ENCODE measurements around the gene TMEM243. TPM values are rescaled to one million over a fixed set of nuclear protein-coding genes. Genes with fewer than 3 reads are reported as not detected.

TMEM243 gene
- total and polyA plus RNA-seq, 8 donors, result 4.3 to 68.8 (median 31.8) TPM

DNA sequence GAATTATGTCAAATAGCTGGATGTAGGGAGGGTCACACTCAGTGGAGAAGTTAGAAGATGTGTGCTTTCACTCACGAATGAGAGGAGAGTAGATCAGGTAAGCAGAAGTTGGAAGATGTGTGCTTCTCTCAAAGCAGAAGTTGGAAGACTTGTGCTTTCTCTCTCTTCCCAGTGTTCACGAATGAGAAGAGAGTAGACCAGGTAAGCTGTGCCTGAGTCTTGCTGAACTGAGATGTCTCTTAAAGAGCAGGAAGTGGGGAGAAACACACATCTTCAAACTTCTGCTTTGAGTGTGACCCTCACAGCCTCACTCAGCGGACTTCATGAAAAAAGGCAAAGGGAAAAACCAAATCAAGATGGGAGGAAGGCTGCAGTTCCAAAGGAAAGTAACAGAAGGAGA lies 7.0 kb upstream of the TMEM243 start:
- Histone ChIP-seq H3K9me3 (no peaks in the 10 kb centered on the region), H3K36me3 (no peaks in the 10 kb centered on the region), H3K4me1 (peaks cover under 1 to 7% (median 5%) of the 10 kb centered on the region in 4 donors), H3K27ac (no peak overlapping the region), H3K27me3 (no peaks in the 10 kb centered on the region), H3K4me3 (no peak overlapping the region)
- WGBS, 5 donors, result 70 to 75% (median 70%) methylated on average over 3 of the region's 3 CpGs
- TF ChIP-seq POLR2AphosphoS5 (IDR thresholded peaks at IDR 0.05), result no peak
- no peak for TF ChIP-seq CTCF (IDR thresholded peaks at IDR 0.05)
- no peak for TF ChIP-seq POLR2A (IDR thresholded peaks at IDR 0.05)
- no peak for TF ChIP-seq EP300 (IDR thresholded peaks at IDR 0.05)
- intact Hi-C loops (cut with DNase I; ENCODE audit: low total_unique reads), result loop anchor here (10.0 kb wide), 1 partner anchor 62 kb away; no protein-coding TSS in a partner anchor
- no peak for DNase-seq

GRCh38 chr7:87225696-87226095 lies 6.2 kb upstream of the TMEM243 start:
- H3K36me3 ChIP-seq, result no peaks in the 10 kb centered on the region
- intact Hi-C loops (cut with DNase I; ENCODE audit: low total_unique reads), result loop anchor here (10.0 kb wide), 1 partner anchor 61 kb away; no protein-coding TSS in a partner anchor
- no peak overlapping the region for H3K27ac ChIP-seq
- no peak for DNase-seq
- no peak for TF ChIP-seq POLR2A (IDR thresholded peaks at IDR 0.05)
- TF ChIP-seq CTCF (IDR thresholded peaks at IDR 0.05), result no peak
- TF ChIP-seq EP300 (IDR thresholded peaks at IDR 0.05), result no peak
- TF ChIP-seq POLR2AphosphoS5 (IDR thresholded peaks at IDR 0.05), result no peak
- WGBS, 5 donors, result 54 to 70% (median 62%) methylated on average over 1 of the region's 1 CpG
- H3K27me3 ChIP-seq, result no peaks in the 10 kb centered on the region
- peaks cover 7 to 8% (median 8%) of the 10 kb centered on the region in 4 donors for H3K4me1 ChIP-seq
- no peaks in the 10 kb centered on the region for H3K9me3 ChIP-seq
- H3K4me3 ChIP-seq, result no peak overlapping the region

GRCh38 chr7:87223666-87224065 lies 4.1 kb upstream of the TMEM243 start:
- H3K9me3 ChIP-seq, result no peaks in the 10 kb centered on the region
- no peak overlapping the region for H3K4me3 ChIP-seq
- TF ChIP-seq CTCF (IDR thresholded peaks at IDR 0.05) (no peak), POLR2AphosphoS5 (IDR thresholded peaks at IDR 0.05) (no peak), POLR2A (IDR thresholded peaks at IDR 0.05) (no peak), EP300 (IDR thresholded peaks at IDR 0.05) (no peak)
- WGBS, 5 donors, result 73 to 82% (median 80%) methylated on average over 1 of the region's 1 CpG
- no peak for DNase-seq
- no peaks in the 10 kb centered on the region for H3K27me3 ChIP-seq
- H3K36me3 ChIP-seq, result no peaks in the 10 kb centered on the region
- intact Hi-C loops (cut with DNase I; ENCODE audit: low total_unique reads), result loop anchor here (10.0 kb wide), 1 partner anchor 59 kb away; no protein-coding TSS in a partner anchor
- peaks cover 9 to 16% (median 15%) of the 10 kb centered on the region in 4 donors for H3K4me1 ChIP-seq
- H3K27ac ChIP-seq, result no peak overlapping the region

GRCh38 chr7:87220734-87221215 lies 1.2 kb upstream of the TMEM243 start:
- TF ChIP-seq POLR2AphosphoS5 (IDR thresholded peaks at IDR 0.05) (no peak), POLR2A (IDR thresholded peaks at IDR 0.05) (no peak), EP300 (IDR thresholded peaks at IDR 0.05) (no peak), CTCF (IDR thresholded peaks at IDR 0.05) (no peak)
- DNase-seq, result peak in 1 of 2 donors; percentile 56
- WGBS, 5 donors, result 1 to 11% (median 4%) methylated on average over 17 of the region's 17 CpGs
- no peaks in the 10 kb centered on the region for H3K36me3 ChIP-seq
- H3K9me3 ChIP-seq, result no peaks in the 10 kb centered on the region
- H3K27ac ChIP-seq, result peak overlapping the region in 4 of 5 donors; percentile 88 to 94 (median 90)
- no peaks in the 10 kb centered on the region for H3K27me3 ChIP-seq
- H3K4me3 ChIP-seq, result peak overlapping the region; percentile 71 to 95 (median 86)
- peaks cover 25 to 41% (median 36%) of the 10 kb centered on the region in 4 donors for H3K4me1 ChIP-seq
- intact Hi-C loops (cut with DNase I; ENCODE audit: low total_unique reads), result loop anchor here (10.0 kb wide), 1 partner anchor 56 kb away; no protein-coding TSS in a partner anchor

All from stomach (tissue), 9 donors.